ENCODE data around the gene ALPG.
A peak's percentile ranks its signal among the peaks of the same experiment; 100 is the strongest.

The ALPG gene

DNA sequence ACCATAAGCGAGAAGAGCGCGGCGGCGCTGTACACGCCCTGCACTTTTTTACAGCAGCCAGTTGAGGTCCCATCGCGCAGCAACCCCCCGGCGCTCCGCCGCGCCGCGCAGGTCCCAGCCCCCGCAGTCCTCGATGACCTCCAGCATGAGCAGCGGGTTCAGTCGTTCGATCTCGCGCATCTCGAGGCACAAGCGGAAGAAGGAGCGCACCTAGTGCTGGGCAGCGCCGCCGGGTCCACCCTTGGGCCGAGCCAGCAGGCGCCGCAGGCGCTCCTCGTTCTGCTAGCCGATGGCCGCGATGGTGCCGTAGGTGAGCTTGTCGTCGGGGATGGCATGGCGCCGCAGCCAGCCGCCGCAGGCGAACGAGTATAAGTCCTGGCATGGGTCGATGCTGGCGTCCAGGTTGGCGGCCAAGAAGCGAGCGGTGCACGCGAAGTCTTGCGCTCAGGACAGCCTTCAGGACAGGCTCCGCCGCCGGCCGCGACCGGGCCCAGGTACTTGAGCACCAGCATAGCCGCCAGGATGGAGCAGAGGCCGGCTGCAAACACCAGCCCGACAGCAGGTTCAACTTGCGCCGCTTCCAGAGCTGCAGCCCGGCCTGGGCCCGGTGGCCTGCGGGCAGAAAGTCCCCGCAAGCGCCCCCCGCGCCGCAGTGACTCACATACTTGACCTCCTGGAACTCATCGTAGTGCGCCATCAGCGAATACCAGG lies 19.7 kb upstream of the ALPG start:
- Histone ChIP-seq H3K18ac (ENCODE audit: low read length) (peak overlapping the region; percentile 31), H3K4ac (ENCODE audit: low read length) (no peak overlapping the region), H2BK120ac (ENCODE audit: low read depth, low read length) (no peak overlapping the region), H3K27me3 (ENCODE audit: control insufficient read depth in 3 of 3, insufficient read depth in 3 of 3, low read depth in 1 of 3, low read length in 3 of 3) (peaks cover 33 to 76% (median 66%) of the 10 kb centered on the region in 3 experiments), H4K8ac (ENCODE audit: low read depth, low read length) (no peak overlapping the region), H2BK12ac (ENCODE audit: low read length) (no peak overlapping the region), H2AK5ac (ENCODE audit: low read depth, low read length) (peak overlapping the region; percentile 70), H4K91ac (ENCODE audit: low read depth, low read length, poor library complexity) (no peak overlapping the region), H3K4me1 (ENCODE audit: control insufficient read depth in 2 of 2, insufficient read depth in 1 of 2, low read depth in 1 of 2, low read length in 2 of 2) (peaks cover 0 to 8% of the 10 kb centered on the region in 2 donors), H3K4me2 (ENCODE audit: insufficient read depth, low read length, poor library complexity, severe bottlenecking) (peak overlapping the region; percentile 52), H2BK5ac (ENCODE audit: low read length) (no peak overlapping the region), H3K23ac (ENCODE audit: low read depth, low read length, poor library complexity) (no peak overlapping the region), H3K36me3 (replicated peaks in 1 of 2; ENCODE audit: control insufficient read depth in 2 of 2, insufficient read depth in 2 of 2, low read length in 2 of 2) (no peaks in the 10 kb centered on the region), H3K4me3 (ENCODE audit: low read length in 2 of 2) (peak overlapping the region in 1 of 2 donors; percentile 52), H3K9ac (ENCODE audit: low read depth, low read length, poor library complexity) (peak overlapping the region; percentile 21), H2AFZ (ENCODE audit: low read length) (peak overlapping the region; percentile 22), H3K9me3 (replicated peaks in 1 of 2; ENCODE audit: control insufficient read depth in 2 of 2, insufficient read depth in 1 of 2, low read depth in 1 of 2, low read length in 2 of 2) (peaks cover 0 to 4% of the 10 kb centered on the region in 2 donors), H3K27ac (replicated peaks; ENCODE audit: low read length) (no peak overlapping the region), H3K79me1 (ENCODE audit: low read depth, low read length) (no peaks in the 10 kb centered on the region), H3K14ac (ENCODE audit: low read length) (peak overlapping the region; percentile 31), H2BK15ac (ENCODE audit: low read length) (peak overlapping the region; percentile 49)
- no CpG with 5 or more reads among the region's 75 CpGs for WGBS, 2 donors (ENCODE audit: extremely low coverage in 2 of 2, insufficient read length in 2 of 2, insufficient replicate concordance in 1 of 2)
- DNase-seq (ENCODE audit: low spot score) = no peak

GRCh38 chr2:232387451-232388171 lies 19.0 kb upstream of the ALPG start:
- DNase-seq (ENCODE audit: low spot score) = no peak

DNA sequence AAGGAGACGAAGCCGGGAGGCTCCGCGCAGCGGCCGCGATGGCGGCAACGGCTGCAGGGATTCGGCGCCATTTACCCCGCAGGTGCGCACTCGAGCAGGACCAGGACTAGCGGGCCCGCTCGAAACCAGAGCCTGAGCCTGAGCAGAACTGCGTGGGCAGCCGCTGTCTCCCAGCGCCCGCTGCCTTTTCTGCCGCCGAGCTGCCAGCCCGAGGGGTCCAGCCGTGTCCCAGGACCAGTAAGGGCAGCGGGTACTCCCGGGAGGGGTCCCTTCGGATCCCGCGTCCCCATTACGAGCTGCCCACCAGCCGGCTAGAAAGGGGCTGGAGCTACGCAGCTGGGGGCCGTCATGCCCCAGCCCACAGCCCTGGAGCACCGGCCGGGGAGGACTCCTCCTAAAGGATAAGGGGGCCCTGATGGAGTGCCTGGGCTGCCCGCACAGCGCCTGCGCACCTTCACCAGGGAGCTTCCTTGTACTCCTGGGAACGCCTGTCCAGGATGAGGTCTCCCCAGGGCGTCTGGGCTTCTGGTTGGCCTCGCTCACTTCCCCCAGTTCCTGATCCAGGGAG lies 18.2 kb upstream of the ALPG start:
- Histone ChIP-seq H3K79me1 (ENCODE audit: low read depth, low read length) (no peaks in the 10 kb centered on the region), H3K4me2 (ENCODE audit: insufficient read depth, low read length, poor library complexity, severe bottlenecking) (peak overlapping the region; percentile 65), H2BK120ac (ENCODE audit: low read depth, low read length) (no peak overlapping the region), H2AFZ (ENCODE audit: low read length) (no peak overlapping the region), H3K4ac (ENCODE audit: low read length) (no peak overlapping the region), H3K18ac (ENCODE audit: low read length) (peak overlapping the region; percentile 48), H3K4me1 (ENCODE audit: control insufficient read depth in 2 of 2, insufficient read depth in 1 of 2, low read depth in 1 of 2, low read length in 2 of 2) (peaks cover 0 to 8% of the 10 kb centered on the region in 2 donors), H2BK12ac (ENCODE audit: low read length) (no peak overlapping the region), H3K9me3 (replicated peaks in 1 of 2; ENCODE audit: control insufficient read depth in 2 of 2, insufficient read depth in 1 of 2, low read depth in 1 of 2, low read length in 2 of 2) (peaks cover 0 to 4% of the 10 kb centered on the region in 2 donors), H2BK15ac (ENCODE audit: low read length) (no peak overlapping the region), H2AK5ac (ENCODE audit: low read depth, low read length) (no peak overlapping the region), H4K91ac (ENCODE audit: low read depth, low read length, poor library complexity) (no peak overlapping the region), H3K9ac (ENCODE audit: low read depth, low read length, poor library complexity) (peak overlapping the region; percentile 60), H3K27ac (replicated peaks; ENCODE audit: low read length) (no peak overlapping the region), H3K36me3 (replicated peaks in 1 of 2; ENCODE audit: control insufficient read depth in 2 of 2, insufficient read depth in 2 of 2, low read length in 2 of 2) (no peaks in the 10 kb centered on the region), H2BK5ac (ENCODE audit: low read length) (peak overlapping the region; percentile 39), H3K27me3 (ENCODE audit: control insufficient read depth in 3 of 3, insufficient read depth in 3 of 3, low read depth in 1 of 3, low read length in 3 of 3) (peaks cover 33 to 79% (median 61%) of the 10 kb centered on the region in 3 experiments), H3K14ac (ENCODE audit: low read length) (no peak overlapping the region), H3K4me3 (ENCODE audit: low read length in 2 of 2) (peak overlapping the region in 1 of 2 donors; percentile 76), H4K8ac (ENCODE audit: low read depth, low read length) (no peak overlapping the region), H3K23ac (ENCODE audit: low read depth, low read length, poor library complexity) (peak overlapping the region; percentile 12)
- no peak for DNase-seq (ENCODE audit: low spot score)
- no CpG with 5 or more reads among the region's 42 CpGs for WGBS, 2 donors (ENCODE audit: extremely low coverage in 2 of 2, insufficient read length in 2 of 2, insufficient replicate concordance in 1 of 2)

More at GRCh38 chr2:232387451-232388171, 19.0 kb upstream of the ALPG start:
- Histone ChIP-seq H2AK5ac (ENCODE audit: low read depth, low read length) (peak overlapping the region; percentile 70), H2BK12ac (ENCODE audit: low read length) (peak overlapping the region; percentile 22), H3K14ac (ENCODE audit: low read length) (peak overlapping the region; percentile 21), H3K9me3 (replicated peaks in 1 of 2; ENCODE audit: control insufficient read depth in 2 of 2, insufficient read depth in 1 of 2, low read depth in 1 of 2, low read length in 2 of 2) (peaks cover 0 to 4% of the 10 kb centered on the region in 2 donors), H3K79me1 (ENCODE audit: low read depth, low read length) (no peaks in the 10 kb centered on the region), H3K23ac (ENCODE audit: low read depth, low read length, poor library complexity) (peak overlapping the region; percentile 65), H2AFZ (ENCODE audit: low read length) (no peak overlapping the region), H3K4me2 (ENCODE audit: insufficient read depth, low read length, poor library complexity, severe bottlenecking) (peak overlapping the region; percentile 52), H2BK120ac (ENCODE audit: low read depth, low read length) (peak overlapping the region; percentile 61), H4K8ac (ENCODE audit: low read depth, low read length) (peak overlapping the region; percentile 17), H3K4me3 (ENCODE audit: low read length in 2 of 2) (peak overlapping the region in 1 of 2 donors; percentile 67), H4K91ac (ENCODE audit: low read depth, low read length, poor library complexity) (no peak overlapping the region), H2BK15ac (ENCODE audit: low read length) (no peak overlapping the region), H3K36me3 (replicated peaks in 1 of 2; ENCODE audit: control insufficient read depth in 2 of 2, insufficient read depth in 2 of 2, low read length in 2 of 2) (no peaks in the 10 kb centered on the region), H2BK5ac (ENCODE audit: low read length) (no peak overlapping the region), H3K4me1 (ENCODE audit: control insufficient read depth in 2 of 2, insufficient read depth in 1 of 2, low read depth in 1 of 2, low read length in 2 of 2) (peaks cover 0 to 8% of the 10 kb centered on the region in 2 donors), H3K27ac (replicated peaks; ENCODE audit: low read length) (no peak overlapping the region), H3K9ac (ENCODE audit: low read depth, low read length, poor library complexity) (peak overlapping the region; percentile 44), H3K27me3 (ENCODE audit: control insufficient read depth in 3 of 3, insufficient read depth in 3 of 3, low read depth in 1 of 3, low read length in 3 of 3) (peaks cover 33 to 79% (median 63%) of the 10 kb centered on the region in 3 experiments), H3K4ac (ENCODE audit: low read length) (no peak overlapping the region), H3K18ac (ENCODE audit: low read length) (peak overlapping the region; percentile 31)
- WGBS, 2 donors (ENCODE audit: extremely low coverage in 2 of 2, insufficient read length in 2 of 2, insufficient replicate concordance in 1 of 2) = no CpG with 5 or more reads among the region's 50 CpGs

DNA sequence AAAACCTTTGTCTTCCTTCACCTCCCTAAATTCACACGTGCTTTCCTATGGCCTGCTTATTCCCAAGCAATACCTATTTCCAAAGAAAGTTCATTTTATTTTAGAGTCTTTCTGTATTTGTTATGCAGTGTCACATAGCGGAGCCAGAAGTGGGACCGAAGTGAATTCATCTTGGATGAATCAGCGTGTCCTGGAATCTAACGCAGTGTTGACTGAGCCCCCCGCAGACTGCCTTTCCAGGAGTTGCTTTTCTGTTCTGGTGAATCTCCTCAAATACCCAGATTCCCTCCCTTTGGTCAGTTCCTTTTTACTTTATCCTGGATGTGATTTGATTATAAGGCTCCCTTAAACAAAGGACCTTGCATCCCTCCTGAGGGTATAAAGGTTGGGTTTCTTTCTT lies 17.3 kb upstream of the ALPG start:
- Histone ChIP-seq H3K9me3 (replicated peaks in 1 of 2; ENCODE audit: control insufficient read depth in 2 of 2, insufficient read depth in 1 of 2, low read depth in 1 of 2, low read length in 2 of 2) (peaks cover 0 to 4% of the 10 kb centered on the region in 2 donors), H3K79me1 (ENCODE audit: low read depth, low read length) (no peaks in the 10 kb centered on the region), H3K23ac (ENCODE audit: low read depth, low read length, poor library complexity) (no peak overlapping the region), H3K36me3 (replicated peaks in 1 of 2; ENCODE audit: control insufficient read depth in 2 of 2, insufficient read depth in 2 of 2, low read length in 2 of 2) (no peaks in the 10 kb centered on the region), H3K4me3 (ENCODE audit: low read length in 2 of 2) (no peak overlapping the region), H3K9ac (ENCODE audit: low read depth, low read length, poor library complexity) (no peak overlapping the region), H3K4me1 (ENCODE audit: control insufficient read depth in 2 of 2, insufficient read depth in 1 of 2, low read depth in 1 of 2, low read length in 2 of 2) (peaks cover 0 to 8% of the 10 kb centered on the region in 2 donors), H2BK12ac (ENCODE audit: low read length) (no peak overlapping the region), H2BK120ac (ENCODE audit: low read depth, low read length) (no peak overlapping the region), H3K4me2 (ENCODE audit: insufficient read depth, low read length, poor library complexity, severe bottlenecking) (no peak overlapping the region), H3K14ac (ENCODE audit: low read length) (no peak overlapping the region), H4K8ac (ENCODE audit: low read depth, low read length) (no peak overlapping the region), H3K18ac (ENCODE audit: low read length) (no peak overlapping the region), H2BK15ac (ENCODE audit: low read length) (no peak overlapping the region), H4K91ac (ENCODE audit: low read depth, low read length, poor library complexity) (no peak overlapping the region), H2BK5ac (ENCODE audit: low read length) (no peak overlapping the region), H2AFZ (ENCODE audit: low read length) (no peak overlapping the region), H3K27ac (replicated peaks; ENCODE audit: low read length) (no peak overlapping the region), H3K4ac (ENCODE audit: low read length) (no peak overlapping the region), H3K27me3 (ENCODE audit: control insufficient read depth in 3 of 3, insufficient read depth in 3 of 3, low read depth in 1 of 3, low read length in 3 of 3) (peaks cover 33 to 72% (median 54%) of the 10 kb centered on the region in 3 experiments), H2AK5ac (ENCODE audit: low read depth, low read length) (no peak overlapping the region)
- WGBS, 2 donors (ENCODE audit: extremely low coverage in 2 of 2, insufficient read length in 2 of 2, insufficient replicate concordance in 1 of 2) = no CpG with 5 or more reads among the region's 6 CpGs
- no peak for DNase-seq (ENCODE audit: low spot score)

Measured in neuronal stem cell (in vitro differentiated cells).